Activated CD4-positive, alpha-beta T cell treated with anti-CD3 and anti-CD28 coated beads, Interleukin-2, amount 50 U/mL, for 48 hours (primary cell): ENCODE measurements around the gene OXT.
"Not testable (repeated sequence)": the region's sequence is repeated elsewhere in the genome, so short reads cannot be mapped to it uniquely, and the experiment has no call there.

Experiments
- DNase-seq, 2 experiments: peaks; one replicate each; pipeline ENCODE4 v3.0.0-alpha.2; 2020

Gene OXT

DNA sequence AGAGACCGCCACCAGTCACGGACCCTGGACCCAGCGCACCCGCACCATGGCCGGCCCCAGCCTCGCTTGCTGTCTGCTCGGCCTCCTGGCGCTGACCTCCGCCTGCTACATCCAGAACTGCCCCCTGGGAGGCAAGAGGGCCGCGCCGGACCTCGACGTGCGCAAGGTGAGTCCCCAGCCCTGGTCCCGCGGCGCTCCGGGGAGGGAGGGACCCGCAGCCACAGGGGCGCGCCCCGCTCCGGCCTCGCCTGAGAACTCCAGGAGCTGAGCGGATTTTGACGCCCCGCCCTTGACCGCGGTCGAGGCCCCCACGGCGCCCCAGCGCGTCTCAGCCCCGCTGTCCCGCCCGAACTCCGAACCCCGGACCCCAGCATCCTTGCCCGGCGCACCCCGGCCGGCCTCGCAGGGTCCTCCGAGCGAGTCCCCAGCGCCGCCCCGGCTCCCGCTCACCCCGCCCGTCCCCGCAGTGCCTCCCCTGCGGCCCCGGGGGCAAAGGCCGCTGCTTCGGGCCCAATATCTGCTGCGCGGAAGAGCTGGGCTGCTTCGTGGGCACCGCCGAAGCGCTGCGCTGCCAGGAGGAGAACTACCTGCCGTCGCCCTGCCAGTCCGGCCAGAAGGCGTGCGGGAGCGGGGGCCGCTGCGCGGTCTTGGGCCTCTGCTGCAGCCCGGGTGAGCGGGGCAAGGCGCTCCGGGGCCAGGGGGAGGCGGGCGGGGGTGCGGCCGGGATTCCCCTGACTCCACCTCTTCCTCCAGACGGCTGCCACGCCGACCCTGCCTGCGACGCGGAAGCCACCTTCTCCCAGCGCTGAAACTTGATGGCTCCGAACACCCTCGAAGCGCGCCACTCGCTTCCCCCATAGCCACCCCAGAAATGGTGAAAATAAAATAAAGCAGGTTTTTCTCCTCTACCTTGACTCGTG is at the start of gene OXT:
TSS of gene OXT (plus strand) at position 11 of the 920 bp plus-strand sequence. CDS start at position 47, 36 bp downstream.
- DNase-seq, result peak; percentile 70 to 77

GRCh38 chr20:3021777-3022176 is 49.6 kb upstream of the OXT start:
- no peak for DNase-seq

GRCh38 chr20:3022559-3023490 is 48.6 kb upstream of the OXT start:
- not testable (repeated sequence) for DNase-seq

- no peak for DNase-seq
Measured at GRCh38 chr20:3027987-3028386, 43.4 kb upstream of the OXT start.

- DNase-seq, result no peak
Measured at GRCh38 chr20:3031524-3032147, 39.8 kb upstream of the OXT start.

DNA sequence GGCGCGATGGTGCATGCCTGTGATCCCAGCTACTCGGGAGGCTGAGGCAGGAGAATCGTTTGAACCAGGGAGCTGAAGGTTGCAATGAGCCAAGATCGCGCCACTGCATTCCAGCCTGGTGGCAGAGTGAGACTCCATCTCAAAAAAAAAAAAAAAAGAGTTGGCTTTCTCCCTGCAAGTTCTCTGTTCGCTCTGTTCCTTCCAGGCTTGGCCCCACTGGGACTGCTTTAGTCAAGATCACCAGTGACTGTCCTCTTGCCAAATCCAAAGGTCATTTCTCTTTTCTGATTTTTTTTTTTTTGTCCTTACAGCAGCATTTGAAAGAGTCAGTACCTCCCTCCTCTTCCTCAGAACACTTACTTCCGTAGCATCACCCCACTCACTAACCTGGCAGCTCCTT is 38.8 kb upstream of the OXT start:
- DNase-seq, result no peak

DNA sequence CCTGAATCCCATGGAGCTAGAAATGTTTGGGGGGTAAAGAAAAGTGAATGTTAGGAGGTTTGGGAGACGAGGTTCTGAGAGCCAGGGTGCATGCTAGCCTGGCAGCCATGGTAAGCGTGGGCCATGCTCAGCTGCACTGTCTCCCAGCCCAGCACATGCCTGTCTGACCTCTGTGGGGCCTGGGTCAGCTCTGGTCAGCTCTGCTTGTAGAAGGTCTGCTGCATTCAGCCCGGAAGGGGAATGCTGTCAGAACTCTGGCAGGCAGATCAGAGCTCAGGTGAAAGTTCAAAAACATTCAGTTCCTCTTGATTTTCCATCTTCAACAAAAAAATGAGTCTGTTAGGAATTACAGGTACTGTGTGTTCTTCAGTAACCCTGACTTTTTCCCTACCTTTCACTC is 33.8 kb upstream of the OXT start:
- no peak for DNase-seq

DNA sequence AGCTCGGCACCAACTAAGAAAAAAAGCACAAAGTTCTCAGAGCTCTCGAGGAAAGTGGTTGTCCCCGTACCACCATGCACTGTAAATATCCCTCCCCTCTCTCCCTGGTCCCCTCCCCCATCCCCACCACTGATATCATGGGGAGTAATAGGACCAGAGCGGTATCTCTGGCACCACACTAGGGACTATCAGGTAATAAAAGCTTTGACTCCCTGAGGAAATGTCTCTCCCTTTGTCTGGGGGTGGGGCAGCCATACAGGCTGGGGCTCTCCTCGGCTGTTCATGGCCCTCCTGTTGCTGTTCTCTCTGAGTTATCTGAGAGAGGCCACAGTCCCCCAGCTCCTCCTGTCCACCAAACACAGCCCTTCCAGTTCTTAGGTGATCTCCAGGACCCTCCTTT is 33.0 kb upstream of the OXT start:
- no peak for DNase-seq

GRCh38 chr20:3039426-3039825 is 32.0 kb upstream of the OXT start:
- no peak for DNase-seq

DNA sequence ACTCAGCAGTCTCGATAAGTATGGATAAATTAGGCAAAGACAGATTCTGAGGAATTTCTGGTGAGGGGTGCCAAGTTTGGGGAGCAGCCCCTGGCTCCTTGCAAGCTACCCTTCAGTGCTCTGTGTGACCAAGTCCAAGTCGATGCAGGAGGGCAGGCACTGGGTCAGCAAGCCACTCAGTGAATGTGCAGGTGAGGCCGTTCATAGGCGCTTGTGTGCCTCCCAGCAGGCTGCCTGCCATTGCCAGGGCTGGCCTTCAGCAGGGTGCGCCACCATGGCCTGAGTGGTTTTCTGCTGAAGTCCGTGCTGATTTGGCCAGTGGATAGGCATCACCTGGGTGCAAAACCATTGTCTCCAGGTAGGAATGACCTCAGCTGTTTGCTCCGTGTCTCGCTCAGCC is 31.3 kb upstream of the OXT start:
- no peak for DNase-seq

DNA sequence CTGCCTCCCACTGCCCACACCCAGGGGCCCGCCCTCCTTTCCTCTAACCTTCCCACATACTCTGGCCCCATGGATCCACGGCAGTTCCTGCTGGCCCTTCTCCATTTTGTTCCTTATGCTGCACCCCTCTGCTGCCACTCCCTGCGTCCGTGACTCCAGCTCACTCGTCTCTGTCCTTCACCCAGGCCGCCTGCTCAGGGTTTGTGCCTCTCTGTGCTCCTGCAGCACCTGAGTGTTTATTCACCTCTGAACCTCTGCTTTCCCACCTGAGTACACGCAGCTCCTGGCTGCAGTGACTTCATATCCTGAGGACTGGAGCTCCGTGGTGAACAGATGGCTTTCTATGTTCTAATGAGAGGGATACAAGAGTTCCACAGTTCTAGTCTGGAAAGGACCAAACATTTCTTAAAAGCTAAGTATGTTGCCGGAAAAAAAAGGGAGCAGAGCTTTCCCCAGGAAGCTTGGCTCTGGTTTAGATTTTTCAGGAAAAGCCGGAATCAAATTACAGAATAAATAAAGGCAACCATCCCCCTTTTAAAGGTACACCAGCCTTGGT is 29.5 kb upstream of the OXT start:
- no peak for DNase-seq

DNA sequence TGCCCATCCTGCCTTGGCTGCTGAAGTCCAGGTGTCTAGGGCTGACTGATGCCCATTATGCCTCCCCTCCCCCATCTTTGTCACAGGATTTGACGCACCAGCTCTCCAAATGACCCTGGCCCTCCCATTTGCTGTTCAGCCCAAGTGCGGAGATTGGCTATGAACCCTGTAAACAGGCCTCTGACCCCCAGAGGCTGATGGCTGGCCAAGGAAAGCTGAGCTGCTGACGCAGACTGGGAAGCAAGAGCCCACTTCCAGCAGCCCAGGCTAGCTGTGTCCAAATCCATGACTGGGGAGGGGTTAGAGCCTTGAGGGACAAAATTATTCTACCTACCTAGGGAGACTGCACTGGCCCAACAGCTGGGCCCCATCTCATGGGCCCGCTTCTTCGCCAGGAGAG is 28.8 kb upstream of the OXT start:
- no peak for DNase-seq

- no peak for DNase-seq
Measured at GRCh38 chr20:3043322-3043721, 28.1 kb upstream of the OXT start, which contains the start of gene GNRH2. GNRH2 (plus strand) TSS chr20:3043622; CDS start chr20:3044415, 793 bp downstream.

- DNase-seq, result no peak
Measured at GRCh38 chr20:3044336-3044965, 27.0 kb upstream of the OXT start.

DNA sequence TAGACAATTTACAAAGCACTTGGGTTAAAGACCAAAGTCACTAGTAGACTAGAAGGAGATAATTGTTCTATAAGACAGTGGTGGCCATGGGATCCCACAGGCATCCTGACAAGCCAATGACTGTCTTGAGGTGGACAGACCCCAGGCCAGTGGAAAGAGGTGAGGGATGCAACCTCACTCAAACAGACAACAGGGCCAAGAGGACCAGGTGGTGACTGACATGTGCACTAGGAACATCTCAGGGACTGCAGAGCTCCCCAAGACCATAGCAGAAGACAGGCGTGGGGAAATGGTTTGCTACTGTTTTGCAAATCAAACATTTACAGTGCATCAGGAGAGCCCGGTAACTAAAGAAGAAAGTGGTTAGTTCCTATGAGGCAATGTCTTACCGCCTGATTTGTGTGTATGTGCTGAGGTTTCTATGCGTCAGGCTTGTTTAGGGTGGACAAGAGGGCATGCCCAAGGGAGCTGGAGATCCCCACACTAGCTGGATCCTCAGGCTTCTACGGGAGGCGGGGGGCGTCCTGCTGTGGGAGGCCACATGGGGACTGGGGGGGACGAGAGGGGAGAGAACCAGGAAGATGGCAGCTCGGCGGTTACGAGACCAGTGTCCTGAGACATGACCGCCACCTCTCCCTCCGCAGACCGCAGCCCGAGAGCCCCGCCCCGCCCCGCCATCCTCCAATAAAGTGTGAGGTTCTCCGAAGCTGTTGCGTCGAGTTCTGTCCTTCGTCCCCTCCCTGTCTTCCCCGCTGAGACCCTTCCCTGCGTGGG is 26.2 kb upstream of the OXT start:
- DNase-seq, result peak; percentile 77 to 81

DNA sequence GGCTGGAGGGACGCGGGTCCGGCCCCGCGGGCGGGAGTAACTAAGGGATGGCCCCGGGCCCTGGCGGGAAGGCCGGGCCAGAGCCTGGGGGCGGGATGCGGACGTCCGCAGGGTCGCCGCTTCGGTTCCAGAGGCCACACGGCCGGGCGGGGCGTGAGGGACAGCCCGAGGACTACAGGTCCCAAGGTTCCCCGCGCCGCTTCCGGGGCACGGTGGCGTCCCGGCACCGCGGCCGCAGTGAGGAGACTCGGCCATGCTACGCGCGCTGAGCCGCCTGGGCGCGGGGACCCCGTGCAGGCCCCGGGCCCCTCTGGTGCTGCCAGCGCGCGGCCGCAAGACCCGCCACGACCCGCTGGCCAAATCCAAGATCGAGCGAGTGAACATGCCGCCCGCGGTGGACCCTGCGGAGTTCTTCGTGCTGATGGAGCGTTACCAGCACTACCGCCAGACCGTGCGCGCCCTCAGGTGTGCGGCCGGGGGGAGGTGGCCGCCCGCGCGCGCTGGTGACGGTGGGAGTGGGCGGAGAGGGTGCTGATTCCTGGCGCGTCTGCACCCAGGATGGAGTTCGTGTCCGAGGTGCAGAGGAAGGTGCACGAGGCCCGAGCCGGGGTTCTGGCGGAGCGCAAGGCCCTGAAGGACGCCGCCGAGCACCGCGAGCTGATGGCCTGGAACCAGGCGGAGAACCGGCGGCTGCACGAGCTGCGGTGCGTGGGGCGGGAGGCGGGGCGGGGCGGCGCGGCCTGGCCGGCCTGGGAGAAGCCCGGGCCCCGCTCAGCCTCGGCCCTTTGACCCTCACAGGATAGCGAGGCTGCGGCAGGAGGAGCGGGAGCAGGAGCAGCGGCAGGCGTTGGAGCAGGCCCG is 25.4 kb upstream of the OXT start, which contains the start of gene MRPS26:
TSS of gene MRPS26 (plus strand) at position 237 of the 861 bp plus-strand sequence. CDS start at position 254, 17 bp downstream.
- peak; percentile 85 to 87 for DNase-seq

DNA sequence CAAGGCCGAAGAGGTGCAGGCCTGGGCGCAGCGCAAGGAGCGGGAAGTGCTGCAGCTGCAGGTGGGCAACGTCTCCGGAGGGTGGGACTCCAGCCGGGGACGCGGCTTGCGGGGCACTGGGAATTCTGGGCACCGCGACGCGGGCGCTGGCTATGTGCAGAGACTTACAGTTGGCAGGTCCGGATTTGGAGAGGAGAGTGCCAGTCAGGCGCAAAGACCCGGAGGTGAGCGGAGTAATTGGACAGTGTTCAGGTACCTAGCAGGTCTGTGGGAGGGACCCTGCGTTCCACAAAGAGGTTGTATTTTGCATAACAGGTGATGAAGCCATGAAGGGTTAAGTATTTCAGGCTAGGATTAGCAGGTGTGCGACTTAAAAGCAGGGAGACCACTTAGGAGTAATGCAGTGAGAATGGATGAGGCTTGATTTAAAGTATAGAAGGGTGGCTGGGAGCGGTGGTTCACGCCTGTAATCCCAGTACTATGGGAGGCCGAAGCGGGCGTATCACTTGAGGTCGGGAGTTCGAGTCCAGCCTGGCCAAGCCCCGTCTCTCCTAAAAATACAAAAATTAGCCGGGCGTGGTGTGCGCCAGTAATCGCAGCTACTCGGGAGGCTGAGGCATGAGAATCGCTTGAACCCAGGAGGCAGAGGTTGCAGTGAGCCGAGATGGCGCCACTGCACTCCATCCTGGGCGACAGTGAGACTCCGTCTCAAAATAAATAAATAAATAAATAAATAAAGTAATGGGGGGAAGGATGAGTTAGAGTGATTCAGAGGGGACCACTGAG is 24.6 kb upstream of the OXT start:
- DNase-seq, result peak in 1 of 2 experiments; percentile 34

DNA sequence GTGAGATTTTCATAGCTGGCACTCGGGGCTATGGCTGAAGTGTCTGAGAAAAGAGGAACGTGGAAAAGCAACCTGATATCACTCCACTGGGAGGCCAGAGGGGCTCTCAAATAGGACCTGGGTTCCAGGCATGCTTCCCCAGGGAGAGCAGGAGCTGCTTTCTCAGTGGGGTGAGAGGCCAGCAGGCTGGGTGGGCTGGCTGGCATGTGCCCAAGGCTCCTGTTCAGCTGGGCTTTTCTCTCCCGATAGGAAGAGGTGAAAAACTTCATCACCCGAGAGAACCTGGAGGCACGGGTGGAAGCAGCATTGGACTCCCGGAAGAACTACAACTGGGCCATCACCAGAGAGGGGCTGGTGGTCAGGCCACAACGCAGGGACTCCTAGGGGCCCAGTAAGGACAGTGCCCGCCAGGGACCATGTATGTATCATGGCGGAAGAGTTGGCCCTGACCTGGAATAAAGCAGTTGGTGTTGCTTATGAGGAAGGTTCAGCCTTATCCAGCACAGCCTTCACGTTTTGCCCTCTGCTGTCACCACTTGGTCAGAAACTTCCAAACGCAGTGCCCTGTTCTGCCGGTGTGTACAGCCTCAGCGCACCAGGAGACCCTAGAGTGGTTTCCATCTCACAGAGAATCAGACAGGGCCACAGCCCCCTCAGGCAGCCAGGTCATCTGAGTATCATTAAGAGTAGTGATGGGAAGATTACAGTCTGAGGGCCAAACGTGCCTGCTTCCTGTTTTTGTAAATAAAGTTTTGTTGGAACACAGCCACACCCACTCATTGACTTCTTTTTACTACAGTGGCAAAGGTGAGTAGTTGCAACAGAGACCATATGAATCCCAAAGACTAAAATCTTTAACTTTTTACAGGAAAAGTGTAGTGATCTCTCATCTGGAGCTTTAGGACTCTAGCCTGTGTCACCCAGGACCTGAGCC is 23.7 kb upstream of the OXT start:
- no peak for DNase-seq
